Hepatocyte (in vitro differentiated cells): ENCODE data around the gene TTC39A. TPM values are rescaled to one million over a fixed set of nuclear protein-coding genes. Genes with fewer than 3 reads are reported as not detected.
A peak's percentile ranks its signal among the peaks of the same experiment; 100 is the strongest.

ENCODE experiments used
- DNase-seq: peaks from one replicate; pipeline ENCODE4 v3.0.0-alpha.2; 2016; ENCODE audit warnings: low spot score
- H2AFZ ChIP-seq: fragments of 200-600 bp; sonication (generic); 2 replicates; pipeline ENCODE4 v1.6.0; 2016; ENCODE audit warnings: antibody characterized with exemption, mild to moderate bottlenecking
- H3K27ac ChIP-seq: fragments of 200-600 bp; sonication (generic); 2 replicates; pipeline ENCODE4 v1.5.1; 2016; ENCODE audit warnings: mild to moderate bottlenecking
- H3K27me3 ChIP-seq: fragments of 200-600 bp; sonication (generic); 2 replicates; pipeline ENCODE4 v1.6.1; 2016
- H3K36me3 ChIP-seq: fragments of 200-600 bp; sonication (generic); replicated peaks from 2 replicates; pipeline ENCODE4 v1.5.1; 2016; ENCODE audit warnings: low read depth; ENCODE audit not compliant: insufficient read depth
- H3K4me1 ChIP-seq: fragments of 200-600 bp; sonication (generic); 2 replicates; pipeline ENCODE4 v1.5.1; 2016; ENCODE audit warnings: mild to moderate bottlenecking, moderate library complexity; ENCODE audit not compliant: insufficient read depth
- H3K4me2 ChIP-seq: fragments of 200-600 bp; sonication (generic); 2 replicates; pipeline ENCODE4 v1.6.0; 2016
- H3K4me3 ChIP-seq: fragments of 200-600 bp; sonication (generic); 2 replicates; pipeline ENCODE4 v1.5.1; 2016; ENCODE audit warnings: mild to moderate bottlenecking
- H3K79me2 ChIP-seq: fragments of 200-600 bp; sonication (generic); 2 replicates; pipeline ENCODE4 v1.6.0; 2017; ENCODE audit warnings: mild to moderate bottlenecking
- H3K9me2 ChIP-seq: fragments of 200-600 bp; sonication (generic); replicated peaks from 2 replicates; pipeline ENCODE4 v1.6.0; 2017; ENCODE audit warnings: mild to moderate bottlenecking; ENCODE audit not compliant: insufficient read depth
- H3K9me3 ChIP-seq: fragments of 200-600 bp; sonication (generic); 2 replicates; pipeline ENCODE4 v1.5.1; 2016; ENCODE audit warnings: low read depth, mild to moderate bottlenecking
- H4K20me1 ChIP-seq: fragments of 200-600 bp; sonication (generic); 2 replicates; pipeline ENCODE4 v1.6.0; 2016; ENCODE audit warnings: mild to moderate bottlenecking; ENCODE audit not compliant: insufficient read depth, poor library complexity, severe bottlenecking
- EZH2 ChIP-seq: fragments of 200-600 bp; sonication (generic); IDR thresholded peaks from 2 replicates; pipeline ENCODE4 v1.6.1; 2016; ENCODE audit warnings: antibody characterized with exemption, mild to moderate bottlenecking, borderline replicate concordance
- EZH2phosphoT487 ChIP-seq: fragments of 200-600 bp; sonication (generic); IDR thresholded peaks from one replicate; pipeline ENCODE4 v1.6.1; 2018; ENCODE audit warnings: antibody characterized with exemption, mild to moderate bottlenecking, low read depth, moderate library complexity; ENCODE audit not compliant: unreplicated experiment, severe bottlenecking
- WGBS: methylation state at CpG from one replicate; pipeline ENCODE4 v1.1.6; 2016; ENCODE audit warnings: low lambda C conversion rate; ENCODE audit errors: missing lambda C conversion rate; 5-methylcytosine and 5-hydroxymethylcytosine counted together
- polyA plus RNA-seq: library from polyadenylated mRNA; unstranded; fragments of >200 nt; fragmentation: Nextera tagmentation; extraction: Ambion mirVana; gene quantifications from 2 replicates; pipeline ENCODE4 v1.2.1, GENCODE V29; 2016
- total RNA-seq: library from RNA; depleted of rRNA; stranded (reverse); fragments of >200 nt; gene quantifications from 2 replicates; pipeline ENCODE4 v1.2.3, GENCODE V29; 2014
- TF ChIP-seq, protein P1 (sequence below): fragments of 200-600 bp; sonication (generic); IDR thresholded peaks from 2 replicates; pipeline ENCODE4 v1.5.1; 2016; ENCODE audit warnings: antibody characterized with exemption, mild to moderate bottlenecking; ENCODE audit not compliant: poor library complexity

The TTC39A gene
- total and polyA plus RNA-seq, 2 experiments from 2014 or later: 20.5 to 35.1 TPM

DNA sequence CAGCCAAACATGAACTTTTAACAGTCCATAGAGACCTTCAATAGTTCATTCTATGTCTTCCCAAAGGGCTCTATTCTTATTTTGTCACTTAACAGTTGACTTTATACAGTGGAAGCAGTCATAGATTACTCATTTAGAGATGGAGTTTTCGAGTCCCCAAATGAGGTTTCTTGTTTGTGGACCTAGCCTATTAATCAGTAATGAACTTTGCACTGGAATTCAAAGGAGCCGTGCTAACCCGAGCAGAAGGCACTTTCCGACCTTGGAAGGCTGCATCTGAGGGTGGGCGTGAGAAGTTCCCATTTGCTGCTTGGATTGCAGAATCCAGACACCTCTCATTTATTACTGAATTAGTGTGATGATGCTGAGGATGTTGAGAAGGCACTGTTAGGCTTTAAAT, 46.4 kb downstream of the TTC39A start:
- no peaks in the 10 kb centered on the region for H3K36me3 ChIP-seq
- H3K4me2 ChIP-seq: peak overlapping the region; percentile 37
- peaks cover 17% of the 10 kb centered on the region for H3K4me1 ChIP-seq
- H3K79me2 ChIP-seq: no peaks in the 10 kb centered on the region
- H4K20me1 ChIP-seq: no peaks in the 10 kb centered on the region
- H3K4me3 ChIP-seq: no peak overlapping the region
- TF ChIP-seq, protein P1, sequence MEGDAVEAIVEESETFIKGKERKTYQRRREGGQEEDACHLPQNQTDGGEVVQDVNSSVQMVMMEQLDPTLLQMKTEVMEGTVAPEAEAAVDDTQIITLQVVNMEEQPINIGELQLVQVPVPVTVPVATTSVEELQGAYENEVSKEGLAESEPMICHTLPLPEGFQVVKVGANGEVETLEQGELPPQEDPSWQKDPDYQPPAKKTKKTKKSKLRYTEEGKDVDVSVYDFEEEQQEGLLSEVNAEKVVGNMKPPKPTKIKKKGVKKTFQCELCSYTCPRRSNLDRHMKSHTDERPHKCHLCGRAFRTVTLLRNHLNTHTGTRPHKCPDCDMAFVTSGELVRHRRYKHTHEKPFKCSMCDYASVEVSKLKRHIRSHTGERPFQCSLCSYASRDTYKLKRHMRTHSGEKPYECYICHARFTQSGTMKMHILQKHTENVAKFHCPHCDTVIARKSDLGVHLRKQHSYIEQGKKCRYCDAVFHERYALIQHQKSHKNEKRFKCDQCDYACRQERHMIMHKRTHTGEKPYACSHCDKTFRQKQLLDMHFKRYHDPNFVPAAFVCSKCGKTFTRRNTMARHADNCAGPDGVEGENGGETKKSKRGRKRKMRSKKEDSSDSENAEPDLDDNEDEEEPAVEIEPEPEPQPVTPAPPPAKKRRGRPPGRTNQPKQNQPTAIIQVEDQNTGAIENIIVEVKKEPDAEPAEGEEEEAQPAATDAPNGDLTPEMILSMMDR: no peak
- TF ChIP-seq EZH2phosphoT487 (no peak), EZH2 (no peak)
- no peaks in the 10 kb centered on the region for H3K27me3 ChIP-seq
- H2AFZ ChIP-seq: no peak overlapping the region
- H3K9me3 ChIP-seq: no peaks in the 10 kb centered on the region
- H3K9me2 ChIP-seq: no peaks in the 10 kb centered on the region
- no peak for DNase-seq
- H3K27ac ChIP-seq: no peak overlapping the region
- 65% methylated on average over 5 of the region's 5 CpGs for WGBS

DNA sequence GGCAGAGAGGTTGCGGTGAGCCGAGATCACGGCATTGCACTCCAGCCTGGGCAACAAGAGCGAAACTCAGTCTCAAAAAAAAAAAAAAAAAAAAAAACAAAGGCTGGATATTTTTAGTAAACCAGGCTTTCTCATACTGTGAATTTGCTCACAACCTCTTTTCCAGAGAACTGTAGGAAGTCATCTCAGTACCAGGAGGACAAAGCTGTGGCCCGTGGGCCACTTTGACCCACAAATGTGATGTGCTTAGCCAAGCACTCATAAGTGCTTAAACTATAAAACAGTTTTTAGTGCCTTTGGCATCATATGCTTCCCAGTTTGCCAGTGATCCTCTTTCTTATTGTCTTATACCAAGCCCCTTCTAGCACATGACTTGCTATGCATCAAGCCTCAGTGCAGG, 47.8 kb downstream of the TTC39A start:
- no peak overlapping the region for H2AFZ ChIP-seq
- H3K9me3 ChIP-seq: no peaks in the 10 kb centered on the region
- TF ChIP-seq, protein P1: no peak
- TF ChIP-seq EZH2phosphoT487 (no peak), EZH2 (no peak)
- no peak overlapping the region for H3K27ac ChIP-seq
- DNase-seq: no peak
- H3K9me2 ChIP-seq: no peaks in the 10 kb centered on the region
- no peaks in the 10 kb centered on the region for H3K79me2 ChIP-seq
- no peaks in the 10 kb centered on the region for H4K20me1 ChIP-seq
- H3K36me3 ChIP-seq: no peaks in the 10 kb centered on the region
- peaks cover 17% of the 10 kb centered on the region for H3K4me1 ChIP-seq
- no peak overlapping the region for H3K4me2 ChIP-seq
- no peak overlapping the region for H3K4me3 ChIP-seq
- WGBS: 95% methylated on average over 4 of the region's 5 CpGs
- H3K27me3 ChIP-seq: no peaks in the 10 kb centered on the region

DNA sequence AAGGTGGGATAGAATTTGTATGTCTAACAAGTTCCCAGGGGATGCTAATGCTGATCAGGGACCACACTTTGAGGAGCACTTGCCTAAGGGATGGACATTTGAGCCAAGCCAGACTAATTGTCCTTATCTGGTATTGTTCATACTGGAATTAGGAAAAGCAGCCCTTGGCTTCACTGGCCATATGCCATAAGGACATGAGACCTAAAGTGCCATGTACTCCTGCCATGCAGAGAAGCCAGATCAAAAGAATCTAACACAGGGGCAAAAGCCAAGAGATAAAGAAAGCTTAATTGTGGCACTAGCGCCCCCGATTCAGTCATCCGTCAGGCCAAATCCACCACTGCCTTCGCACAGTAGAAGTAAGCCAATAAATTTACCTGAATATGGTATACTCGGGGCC, 48.6 kb downstream of the TTC39A start:
- Histone ChIP-seq H3K4me2 (no peak overlapping the region), H3K9me3 (no peaks in the 10 kb centered on the region), H3K9me2 (no peaks in the 10 kb centered on the region), H2AFZ (no peak overlapping the region), H3K79me2 (no peaks in the 10 kb centered on the region), H3K36me3 (no peaks in the 10 kb centered on the region), H3K4me3 (no peak overlapping the region), H4K20me1 (no peaks in the 10 kb centered on the region), H3K27me3 (no peaks in the 10 kb centered on the region), H3K4me1 (peaks cover 17% of the 10 kb centered on the region), H3K27ac (no peak overlapping the region)
- 77% methylated on average over 5 of the region's 5 CpGs for WGBS
- no peak for DNase-seq
- TF ChIP-seq EZH2phosphoT487 (no peak), EZH2 (no peak)
- TF ChIP-seq, protein P1: no peak
